Panc1 (cell line): ENCODE data around the gene COL23A1. TPM values are rescaled to one million over a fixed set of nuclear protein-coding genes. Genes with fewer than 3 reads are reported as not detected.

Experiments
- ATAC-seq: fragments of 200-7000 bp; cut with Tn5 transposase; 2 replicates; pipeline ENCODE4 v1.9.1; 2020; ENCODE audit warnings: mild to moderate bottlenecking, moderate library complexity
- BruUV-seq: library from RNA; stranded (reverse); fragments of 400-500 nt; replicated peaks from 2 replicates; lab custom pipeline; 2021; lab: Mats Ljungman, UMichigan
- CTCF ChIA-PET: fragments of 300-600 bp; sonication (Branson Sonifier 250); formaldehyde crosslinking; loops from one replicate; lab custom pipeline; 2022; ENCODE audit warnings: antibody characterized with exemption; lab: Charles Lee
- POLR2A ChIA-PET: fragments of 300-600 bp; sonication (Branson Sonifier 250); formaldehyde crosslinking; loops from one replicate; lab custom pipeline; 2022; ENCODE audit warnings: antibody characterized with exemption; lab: Charles Lee
- DNase-seq: peaks from one replicate; pipeline ENCODE4 v3.0.0-alpha.2; 2010; ENCODE audit warnings: low read depth, low spot score
- H3K27ac ChIP-seq: 2 replicates; pipeline ENCODE4 v1.5.1; 2011; ENCODE audit warnings: mild to moderate bottlenecking, low read length, inconsistent platforms
- H3K27me3 ChIP-seq: fragments of 200-500 bp; sonication (Bioruptor generic); 2 replicates; pipeline ENCODE4 v1.6.0; 2014; ENCODE audit warnings: low read length, inconsistent platforms; ENCODE audit not compliant: control insufficient read depth, insufficient read depth
- H3K36me3 ChIP-seq: fragments of 200-500 bp; sonication (Bioruptor generic); 2 replicates; pipeline ENCODE4 v1.5.1; 2014; ENCODE audit warnings: inconsistent platforms, mild to moderate bottlenecking, low read length, moderate library complexity; ENCODE audit not compliant: control insufficient read depth, insufficient read depth
- H3K4me1 ChIP-seq: 2 replicates; pipeline ENCODE4 v1.5.1; 2011; ENCODE audit warnings: inconsistent platforms, mild to moderate bottlenecking, low read length, moderate library complexity; ENCODE audit not compliant: control insufficient read depth, insufficient read depth
- H3K4me3 ChIP-seq, 2 experiments: 2 replicates each; pipeline ENCODE4 v1.5.1; 2011 to 2012; ENCODE audit warnings: low read depth in 2 of 2, low read length in 2 of 2, mild to moderate bottlenecking in 2 of 2, inconsistent platforms in 1 of 2, moderate library complexity in 1 of 2
- H3K9me3 ChIP-seq: fragments of 200-500 bp; sonication (Bioruptor generic); 2 replicates; pipeline ENCODE4 v1.5.1; 2014; ENCODE audit warnings: low read depth, mild to moderate bottlenecking, inconsistent platforms, low read length, moderate library complexity; ENCODE audit not compliant: control insufficient read depth, insufficient read depth
- CTCF ChIP-seq: fragments of 450-650 bp; IDR thresholded peaks from 2 replicates; pipeline ENCODE4 v1.5.1; 2017; ENCODE audit warnings: mild to moderate bottlenecking
- POLR2AphosphoS5 ChIP-seq: IDR thresholded peaks from 2 replicates; pipeline ENCODE4 v1.6.1; 2012; ENCODE audit warnings: mild to moderate bottlenecking, low read depth, low read length, moderate library complexity
- REST ChIP-seq, 2 experiments: IDR thresholded peaks; 2 replicates each; pipeline ENCODE4 v1.6.1; 2011 to 2012; ENCODE audit warnings: low read depth in 2 of 2, control low read depth in 1 of 2, low read length in 1 of 2, mild to moderate bottlenecking in 1 of 2, moderate library complexity in 1 of 2; ENCODE audit not compliant: insufficient read depth in 1 of 2
- SIN3A ChIP-seq: IDR thresholded peaks from 2 replicates; pipeline ENCODE4 v1.6.1; 2012; ENCODE audit warnings: low read depth, mild to moderate bottlenecking, low read length, moderate library complexity, borderline replicate concordance; ENCODE audit not compliant: insufficient read depth
- TCF7L2 ChIP-seq: IDR thresholded peaks from 2 replicates; pipeline ENCODE4 v1.6.1; 2011; ENCODE audit warnings: mild to moderate bottlenecking, low read depth, low read length, inconsistent platforms
- in situ Hi-C: cut with HindIII; loops from 2 replicates; pipeline ENCODE4 v1.10.0; 2016; ENCODE audit warnings: low sequenced_read_pairs, low pct_unique_long_range_greater_than_20kb
- intact Hi-C: fragments of 100-400 bp; cut with micrococcal nuclease; formaldehyde crosslinking; loops from one replicate; pipeline ENCODE4 v1.10.0; 2022; ENCODE audit not compliant: unreplicated experiment
- total RNA-seq: library from RNA; stranded (reverse); gene quantifications from one replicate; pipeline ENCODE4 v1.2.1, GENCODE V29; 2021; ENCODE audit not compliant: unreplicated experiment

COL23A1 gene
- total RNA-seq, 1 experiment from 2014 or later = 0.05 TPM

GRCh38 chr5:178291161-178291561, 299.0 kb downstream of the COL23A1 start:
- no peak for DNase-seq
- ChIA-PET POLR2A (no interaction called here), CTCF (no interaction called here)
- intact Hi-C loops (no loop called here), in situ Hi-C loops (no loop called here)
- no peak overlapping the region for H3K4me3 ChIP-seq
- TF ChIP-seq SIN3A (no peak), POLR2AphosphoS5 (no peak), CTCF (no peak)
- H3K9me3 ChIP-seq = no peaks in the 10 kb centered on the region
- H3K4me1 ChIP-seq = peaks cover 5% of the 10 kb centered on the region
- no peak for ATAC-seq
- BruUV-seq = no TSS peak
- peaks cover 5% of the 10 kb centered on the region; the same call in 1 of the 2 replicates for H3K27me3 ChIP-seq
- no peak overlapping the region for H3K27ac ChIP-seq
- H3K36me3 ChIP-seq = no peaks in the 10 kb centered on the region

GRCh38 chr5:178290376-178290775, 299.8 kb downstream of the COL23A1 start:
- no peak overlapping the region for H3K27ac ChIP-seq
- peaks cover 5% of the 10 kb centered on the region for H3K4me1 ChIP-seq
- BruUV-seq = no TSS peak
- no peak for TF ChIP-seq SIN3A
- no peak for TF ChIP-seq TCF7L2
- no peak for TF ChIP-seq POLR2AphosphoS5
- no peak for TF ChIP-seq CTCF
- TF ChIP-seq REST (IDR thresholded peaks at IDR 0.05; ENCODE audit: insufficient read depth in 1 of 2, low read depth in 2 of 2, low read length in 1 of 2) = no peak
- no peak for ATAC-seq
- ChIA-PET CTCF (no interaction called here), POLR2A (no interaction called here)
- H3K27me3 ChIP-seq = peaks cover 5% of the 10 kb centered on the region; the same call in 1 of the 2 replicates
- H3K4me3 ChIP-seq = no peak overlapping the region
- H3K36me3 ChIP-seq = no peaks in the 10 kb centered on the region
- no peak for DNase-seq
- no peaks in the 10 kb centered on the region for H3K9me3 ChIP-seq
- in situ Hi-C loops = no loop called here
- intact Hi-C loops = no loop called here
